WTC11 (cell line): ENCODE measurements around the gene GABRG3. TPM values are rescaled to one million over a fixed set of nuclear protein-coding genes. Genes with fewer than 3 reads are reported as not detected.

Experiments
- ATAC-seq: fragments of 200-7000 bp; cut with Tn5 transposase; 2 replicates; pipeline ENCODE4 v1.10.0; 2021; ENCODE audit warnings: mild to moderate bottlenecking, moderate library complexity
- CTCF ChIA-PET: fragments of 300-600 bp; sonication (Branson Sonifier 250); formaldehyde crosslinking; loops from one replicate; lab custom pipeline; 2021; ENCODE audit warnings: antibody characterized with exemption; lab: Charles Lee
- POLR2A ChIA-PET: fragments of 350-600 bp; sonication (Branson Sonifier 250); formaldehyde crosslinking; loops from one replicate; lab custom pipeline; 2021; ENCODE audit warnings: antibody characterized with exemption; lab: Charles Lee
- DNase-seq: peaks from one replicate; pipeline ENCODE4 v3.0.0; 2021; ENCODE audit warnings: low spot score
- H3K27ac Mint-ChIP-seq: 2 replicates; pipeline ENCODE4 v1.8.0; 2021; ENCODE audit warnings: mixed read lengths
- H3K27me3 Mint-ChIP-seq: 2 replicates; pipeline ENCODE4 v1.8.0; 2021; ENCODE audit warnings: low read depth, mild to moderate bottlenecking, moderate library complexity, mixed read lengths
- H3K36me3 Mint-ChIP-seq: 2 replicates; pipeline ENCODE4 v1.8.0; 2021; ENCODE audit warnings: mixed read lengths
- H3K4me1 Mint-ChIP-seq: 2 replicates; pipeline ENCODE4 v1.8.0; 2022; ENCODE audit warnings: mixed read lengths
- H3K4me3 Mint-ChIP-seq: 2 replicates; pipeline ENCODE4 v1.8.0; 2021; ENCODE audit warnings: mild to moderate bottlenecking, moderate library complexity, mixed read lengths
- H3K9me3 Mint-ChIP-seq: 2 replicates; pipeline ENCODE4 v1.8.0; 2021; ENCODE audit warnings: mixed read lengths
- CREB1 ChIP-seq: sonication (generic); formaldehyde crosslinking; IDR thresholded peaks from 2 replicates; pipeline ENCODE4 v1.8.0; 2023; ENCODE audit warnings: mild to moderate bottlenecking, missing genetic modification reagents
- EMX1 ChIP-seq: fragments of 250-450 bp; sonication (Bioruptor Pico); IDR thresholded peaks from 2 replicates; pipeline ENCODE4 v1.8.0; 2021; ENCODE audit warnings: mild to moderate bottlenecking
- FOXK1 ChIP-seq: sonication (generic); formaldehyde crosslinking; IDR thresholded peaks from 2 replicates; pipeline ENCODE4 v1.8.0; 2022; ENCODE audit warnings: mild to moderate bottlenecking, moderate library complexity, missing genetic modification reagents
- GTF2I ChIP-seq: fragments of 250-450 bp; sonication (Bioruptor Pico); conservative IDR thresholded peaks from 2 replicates; pipeline ENCODE4 v1.4.0; 2021; ENCODE audit warnings: mild to moderate bottlenecking
- IRF2 ChIP-seq: sonication (generic); formaldehyde crosslinking; IDR thresholded peaks from 2 replicates; pipeline ENCODE4 v1.8.0; 2022; ENCODE audit warnings: low read depth, missing genetic modification reagents, borderline replicate concordance
- PRRX2 ChIP-seq: fragments of 250-450 bp; sonication (Bioruptor Pico); IDR thresholded peaks from 2 replicates; pipeline ENCODE4 v1.8.0; 2021; ENCODE audit warnings: mild to moderate bottlenecking
- RORB ChIP-seq: fragments of 250-450 bp; sonication (Bioruptor Pico); IDR thresholded peaks from 2 replicates; pipeline ENCODE4 v1.9.0; 2021; ENCODE audit warnings: mild to moderate bottlenecking
- SMAD3 ChIP-seq: sonication (generic); formaldehyde crosslinking; IDR thresholded peaks from 2 replicates; pipeline ENCODE4 v1.8.0; 2022; ENCODE audit warnings: missing genetic modification reagents, mild to moderate bottlenecking, borderline replicate concordance
- SP1 ChIP-seq: sonication (generic); formaldehyde crosslinking; conservative IDR thresholded peaks from 2 replicates; pipeline ENCODE4 v1.8.1; 2022; ENCODE audit warnings: missing genetic modification reagents
- TP53 ChIP-seq: sonication (generic); formaldehyde crosslinking; IDR thresholded peaks from 2 replicates; pipeline ENCODE4 v1.8.1; 2023; ENCODE audit warnings: mild to moderate bottlenecking, missing genetic modification reagents
- ZBTB21 ChIP-seq: sonication (generic); formaldehyde crosslinking; IDR thresholded peaks from 2 replicates; pipeline ENCODE4 v1.8.1; 2023; ENCODE audit warnings: mild to moderate bottlenecking, missing genetic modification reagents, borderline replicate concordance
- ZNF263 ChIP-seq: sonication (generic); formaldehyde crosslinking; IDR thresholded peaks from 2 replicates; pipeline ENCODE4 v1.8.1; 2022; ENCODE audit warnings: low read depth, mild to moderate bottlenecking, moderate library complexity, missing genetic modification reagents
- ZNF317 ChIP-seq: sonication (generic); formaldehyde crosslinking; IDR thresholded peaks from 2 replicates; pipeline ENCODE4 v1.8.1; 2023; ENCODE audit warnings: low read depth, mild to moderate bottlenecking, moderate library complexity, missing genetic modification reagents, borderline replicate concordance
- total RNA-seq: library from RNA; stranded (reverse); gene quantifications from 3 replicates; pipeline ENCODE4 v1.2.3, GENCODE V29; 2021
- TF ChIP-seq, protein P1 (sequence below): sonication (generic); formaldehyde crosslinking; IDR thresholded peaks from 2 replicates; pipeline ENCODE4 v1.8.1; 2022; ENCODE audit warnings: missing genetic modification reagents, borderline replicate concordance
- TF ChIP-seq, protein P2 (sequence below): sonication (generic); formaldehyde crosslinking; IDR thresholded peaks from 2 replicates; pipeline ENCODE4 v1.8.1; 2023; ENCODE audit warnings: mild to moderate bottlenecking, missing genetic modification reagents, moderate library complexity
- TF ChIP-seq, protein P3 (sequence below): sonication (generic); formaldehyde crosslinking; IDR thresholded peaks from 2 replicates; pipeline ENCODE4 v1.8.0; 2022; ENCODE audit warnings: mild to moderate bottlenecking, missing genetic modification reagents
- TF ChIP-seq, protein P4 (sequence below): sonication (generic); formaldehyde crosslinking; IDR thresholded peaks from 2 replicates; pipeline ENCODE4 v1.8.0; 2022; ENCODE audit warnings: mild to moderate bottlenecking, missing genetic modification reagents
- TF ChIP-seq, protein P5 (sequence below): sonication (generic); formaldehyde crosslinking; IDR thresholded peaks from 2 replicates; pipeline ENCODE4 v1.8.1; 2022; ENCODE audit warnings: low read depth, missing genetic modification reagents, borderline replicate concordance
- TF ChIP-seq, protein P6 (sequence below): fragments of 250-450 bp; sonication (Bioruptor Pico); IDR thresholded peaks from 2 replicates; pipeline ENCODE4 v1.9.0; 2021; ENCODE audit warnings: mild to moderate bottlenecking

GABRG3 gene
- total RNA-seq, 1 experiment from 2014 or later: 0.72 TPM

DNA sequence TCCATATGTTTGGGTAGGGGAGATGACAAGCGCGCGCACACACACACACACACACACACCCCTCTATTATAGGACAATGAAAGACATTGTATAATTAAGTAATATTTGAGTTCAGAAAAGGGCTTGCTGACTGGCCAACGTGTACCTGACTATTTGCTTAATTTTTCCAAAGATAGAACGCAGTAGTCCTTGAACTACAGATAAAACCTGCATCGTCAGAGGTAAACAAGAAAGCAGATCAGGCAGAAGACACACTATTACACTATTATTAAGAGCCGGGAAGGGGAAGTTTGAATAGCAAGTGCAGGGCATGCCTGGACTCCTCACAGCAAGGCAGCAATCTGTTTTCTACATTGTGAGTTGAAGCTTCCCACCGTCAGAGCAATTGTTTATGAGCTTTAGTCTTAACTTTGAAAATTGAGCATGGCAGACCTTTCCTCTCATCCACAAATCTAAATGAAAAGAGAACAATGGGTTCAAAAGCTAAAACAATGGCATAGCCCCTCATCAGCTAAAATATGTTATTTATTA lies 427.7 kb downstream of the GABRG3 start:
- Mint-ChIP-seq H3K36me3 (no peaks in the 10 kb centered on the region), H3K4me3 (no peak overlapping the region), H3K27ac (no peak overlapping the region; the same call in 1 of the 2 replicates), H3K9me3 (peaks cover 14% of the 10 kb centered on the region), H3K27me3 (no peaks in the 10 kb centered on the region), H3K4me1 (peaks cover 24% of the 10 kb centered on the region)
- ChIA-PET POLR2A (no interaction called here), CTCF (interaction anchor here (1.2 kb wide), 1 partner anchor 40 kb away, joined by 3 read pairs; no protein-coding TSS in a partner anchor)
- no peak for ATAC-seq
- TF ChIP-seq FOXK1 (CRISPR knock-in tag) (no peak), CREB1 (no peak), ZNF317 (CRISPR knock-in tag) (no peak), SP1 (CRISPR knock-in tag) (no peak), ZNF263 (CRISPR knock-in tag) (no peak)
- TF ChIP-seq, protein P1, sequence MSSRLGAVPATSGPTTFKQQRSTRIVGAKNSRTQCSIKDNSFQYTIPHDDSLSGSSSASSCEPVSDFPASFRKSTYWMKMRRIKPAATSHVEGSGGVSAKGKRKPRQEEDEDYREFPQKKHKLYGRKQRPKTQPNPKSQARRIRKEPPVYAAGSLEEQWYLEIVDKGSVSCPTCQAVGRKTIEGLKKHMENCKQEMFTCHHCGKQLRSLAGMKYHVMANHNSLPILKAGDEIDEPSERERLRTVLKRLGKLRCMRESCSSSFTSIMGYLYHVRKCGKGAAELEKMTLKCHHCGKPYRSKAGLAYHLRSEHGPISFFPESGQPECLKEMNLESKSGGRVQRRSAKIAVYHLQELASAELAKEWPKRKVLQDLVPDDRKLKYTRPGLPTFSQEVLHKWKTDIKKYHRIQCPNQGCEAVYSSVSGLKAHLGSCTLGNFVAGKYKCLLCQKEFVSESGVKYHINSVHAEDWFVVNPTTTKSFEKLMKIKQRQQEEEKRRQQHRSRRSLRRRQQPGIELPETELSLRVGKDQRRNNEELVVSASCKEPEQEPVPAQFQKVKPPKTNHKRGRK (CRISPR knock-in tag): no peak
- TF ChIP-seq, protein P2, sequence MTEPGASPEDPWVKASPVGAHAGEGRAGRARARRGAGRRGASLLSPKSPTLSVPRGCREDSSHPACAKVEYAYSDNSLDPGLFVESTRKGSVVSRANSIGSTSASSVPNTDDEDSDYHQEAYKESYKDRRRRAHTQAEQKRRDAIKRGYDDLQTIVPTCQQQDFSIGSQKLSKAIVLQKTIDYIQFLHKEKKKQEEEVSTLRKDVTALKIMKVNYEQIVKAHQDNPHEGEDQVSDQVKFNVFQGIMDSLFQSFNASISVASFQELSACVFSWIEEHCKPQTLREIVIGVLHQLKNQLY: no peak
- TF ChIP-seq, protein P3, sequence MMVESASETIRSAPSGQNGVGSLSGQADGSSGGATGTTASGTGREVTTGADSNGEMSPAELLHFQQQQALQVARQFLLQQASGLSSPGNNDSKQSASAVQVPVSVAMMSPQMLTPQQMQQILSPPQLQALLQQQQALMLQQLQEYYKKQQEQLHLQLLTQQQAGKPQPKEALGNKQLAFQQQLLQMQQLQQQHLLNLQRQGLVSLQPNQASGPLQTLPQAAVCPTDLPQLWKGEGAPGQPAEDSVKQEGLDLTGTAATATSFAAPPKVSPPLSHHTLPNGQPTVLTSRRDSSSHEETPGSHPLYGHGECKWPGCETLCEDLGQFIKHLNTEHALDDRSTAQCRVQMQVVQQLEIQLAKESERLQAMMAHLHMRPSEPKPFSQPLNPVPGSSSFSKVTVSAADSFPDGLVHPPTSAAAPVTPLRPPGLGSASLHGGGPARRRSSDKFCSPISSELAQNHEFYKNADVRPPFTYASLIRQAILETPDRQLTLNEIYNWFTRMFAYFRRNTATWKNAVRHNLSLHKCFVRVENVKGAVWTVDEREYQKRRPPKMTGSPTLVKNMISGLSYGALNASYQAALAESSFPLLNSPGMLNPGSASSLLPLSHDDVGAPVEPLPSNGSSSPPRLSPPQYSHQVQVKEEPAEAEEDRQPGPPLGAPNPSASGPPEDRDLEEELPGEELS: no peak
- TF ChIP-seq, protein P4, sequence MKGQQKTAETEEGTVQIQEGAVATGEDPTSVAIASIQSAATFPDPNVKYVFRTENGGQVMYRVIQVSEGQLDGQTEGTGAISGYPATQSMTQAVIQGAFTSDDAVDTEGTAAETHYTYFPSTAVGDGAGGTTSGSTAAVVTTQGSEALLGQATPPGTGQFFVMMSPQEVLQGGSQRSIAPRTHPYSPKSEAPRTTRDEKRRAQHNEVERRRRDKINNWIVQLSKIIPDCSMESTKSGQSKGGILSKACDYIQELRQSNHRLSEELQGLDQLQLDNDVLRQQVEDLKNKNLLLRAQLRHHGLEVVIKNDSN: no peak
- DNase-seq: no peak

DNA sequence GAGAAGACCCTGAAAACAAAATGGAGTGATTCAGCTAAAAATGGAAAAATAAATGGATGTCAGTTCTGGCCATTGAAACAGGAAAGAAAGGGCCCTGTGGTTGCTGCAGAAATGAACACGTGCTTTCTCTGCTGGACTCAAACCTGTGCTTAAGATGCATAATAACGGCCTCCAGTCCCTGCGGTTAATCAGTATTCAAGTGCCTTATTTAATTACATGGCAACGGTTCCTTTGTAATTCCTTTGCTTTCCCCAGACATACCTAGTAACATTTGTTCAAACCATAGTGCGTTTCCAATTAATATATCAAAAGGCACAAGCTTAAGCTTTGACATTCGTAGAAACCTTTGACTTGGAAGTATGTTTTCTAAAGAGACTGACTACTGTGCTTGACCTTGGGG lies 428.3 kb downstream of the GABRG3 start:
- POLR2A ChIA-PET: no interaction called here
- Mint-ChIP-seq H3K4me1 (peaks cover 24% of the 10 kb centered on the region), H3K27me3 (no peaks in the 10 kb centered on the region), H3K4me3 (no peak overlapping the region), H3K36me3 (no peaks in the 10 kb centered on the region), H3K27ac (no peak overlapping the region), H3K9me3 (peaks cover 14% of the 10 kb centered on the region)
- peak; percentile 34 for ATAC-seq
- no peak for DNase-seq
- TF ChIP-seq IRF2 (no peak), SMAD3 (CRISPR knock-in tag) (no peak), GTF2I (CRISPR knock-in tag) (no peak), EMX1 (CRISPR knock-in tag) (no peak)
- TF ChIP-seq, protein P5, sequence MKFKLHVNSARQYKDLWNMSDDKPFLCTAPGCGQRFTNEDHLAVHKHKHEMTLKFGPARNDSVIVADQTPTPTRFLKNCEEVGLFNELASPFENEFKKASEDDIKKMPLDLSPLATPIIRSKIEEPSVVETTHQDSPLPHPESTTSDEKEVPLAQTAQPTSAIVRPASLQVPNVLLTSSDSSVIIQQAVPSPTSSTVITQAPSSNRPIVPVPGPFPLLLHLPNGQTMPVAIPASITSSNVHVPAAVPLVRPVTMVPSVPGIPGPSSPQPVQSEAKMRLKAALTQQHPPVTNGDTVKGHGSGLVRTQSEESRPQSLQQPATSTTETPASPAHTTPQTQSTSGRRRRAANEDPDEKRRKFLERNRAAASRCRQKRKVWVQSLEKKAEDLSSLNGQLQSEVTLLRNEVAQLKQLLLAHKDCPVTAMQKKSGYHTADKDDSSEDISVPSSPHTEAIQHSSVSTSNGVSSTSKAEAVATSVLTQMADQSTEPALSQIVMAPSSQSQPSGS (CRISPR knock-in tag): no peak
- TF ChIP-seq, all 79 proteins: peak for 0
- CTCF ChIA-PET: interaction anchor here (1.2 to 1.6 kb wide), 2 partner anchors 40 to 508 kb away, joined by 3 read pairs; no protein-coding TSS in a partner anchor

DNA sequence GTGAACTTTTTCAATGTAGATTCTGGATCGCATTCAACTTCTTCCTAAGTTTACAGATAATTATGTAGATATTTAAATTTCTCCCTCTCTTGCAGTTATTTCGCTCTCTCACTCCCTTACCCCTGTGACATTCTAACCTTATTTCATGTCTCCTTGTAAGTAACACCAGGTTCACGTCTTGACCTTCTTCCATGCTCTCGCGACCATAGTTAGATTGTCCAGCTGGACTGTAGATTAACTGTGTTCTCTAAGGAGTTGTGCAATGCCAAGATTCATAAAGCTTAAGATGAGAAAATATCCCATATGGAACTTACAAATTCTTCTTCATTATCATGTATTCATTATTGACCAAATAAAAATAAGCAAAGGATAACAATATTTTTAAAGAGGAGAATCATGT lies 430.5 kb downstream of the GABRG3 start:
- Mint-ChIP-seq H3K9me3 (peaks cover 13% of the 10 kb centered on the region), H3K4me3 (no peak overlapping the region), H3K27me3 (no peaks in the 10 kb centered on the region), H3K4me1 (peaks cover 24% of the 10 kb centered on the region), H3K36me3 (no peaks in the 10 kb centered on the region), H3K27ac (no peak overlapping the region)
- DNase-seq (no peak), ATAC-seq (no peak)
- POLR2A ChIA-PET: no interaction called here
- CTCF ChIA-PET: no interaction called here
- TF ChIP-seq GTF2I (CRISPR knock-in tag) (no peak), ZBTB21 (CRISPR knock-in tag) (no peak), PRRX2 (no peak), SP1 (CRISPR knock-in tag) (no peak), ZNF317 (CRISPR knock-in tag) (no peak), TP53 (CRISPR knock-in tag) (no peak), RORB (no peak)
- TF ChIP-seq, protein P6, sequence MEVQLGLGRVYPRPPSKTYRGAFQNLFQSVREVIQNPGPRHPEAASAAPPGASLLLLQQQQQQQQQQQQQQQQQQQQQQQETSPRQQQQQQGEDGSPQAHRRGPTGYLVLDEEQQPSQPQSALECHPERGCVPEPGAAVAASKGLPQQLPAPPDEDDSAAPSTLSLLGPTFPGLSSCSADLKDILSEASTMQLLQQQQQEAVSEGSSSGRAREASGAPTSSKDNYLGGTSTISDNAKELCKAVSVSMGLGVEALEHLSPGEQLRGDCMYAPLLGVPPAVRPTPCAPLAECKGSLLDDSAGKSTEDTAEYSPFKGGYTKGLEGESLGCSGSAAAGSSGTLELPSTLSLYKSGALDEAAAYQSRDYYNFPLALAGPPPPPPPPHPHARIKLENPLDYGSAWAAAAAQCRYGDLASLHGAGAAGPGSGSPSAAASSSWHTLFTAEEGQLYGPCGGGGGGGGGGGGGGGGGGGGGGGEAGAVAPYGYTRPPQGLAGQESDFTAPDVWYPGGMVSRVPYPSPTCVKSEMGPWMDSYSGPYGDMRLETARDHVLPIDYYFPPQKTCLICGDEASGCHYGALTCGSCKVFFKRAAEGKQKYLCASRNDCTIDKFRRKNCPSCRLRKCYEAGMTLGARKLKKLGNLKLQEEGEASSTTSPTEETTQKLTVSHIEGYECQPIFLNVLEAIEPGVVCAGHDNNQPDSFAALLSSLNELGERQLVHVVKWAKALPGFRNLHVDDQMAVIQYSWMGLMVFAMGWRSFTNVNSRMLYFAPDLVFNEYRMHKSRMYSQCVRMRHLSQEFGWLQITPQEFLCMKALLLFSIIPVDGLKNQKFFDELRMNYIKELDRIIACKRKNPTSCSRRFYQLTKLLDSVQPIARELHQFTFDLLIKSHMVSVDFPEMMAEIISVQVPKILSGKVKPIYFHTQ (CRISPR knock-in tag): no peak
- TF ChIP-seq, protein P2: no peak
